Stimulated activated naive CD4-positive, alpha-beta T cell (primary cell): ENCODE data around the gene RNPEPL1.

Source experiments
- DNase-seq, 6 experiments: peaks; one replicate each; lab custom pipeline; 2025; lab: John Stamatoyannopoulos, UW

RNPEPL1 gene

GRCh38 chr2:240591784-240592183, 23.5 kb downstream of the RNPEPL1 start:
- no peak for DNase-seq

DNA sequence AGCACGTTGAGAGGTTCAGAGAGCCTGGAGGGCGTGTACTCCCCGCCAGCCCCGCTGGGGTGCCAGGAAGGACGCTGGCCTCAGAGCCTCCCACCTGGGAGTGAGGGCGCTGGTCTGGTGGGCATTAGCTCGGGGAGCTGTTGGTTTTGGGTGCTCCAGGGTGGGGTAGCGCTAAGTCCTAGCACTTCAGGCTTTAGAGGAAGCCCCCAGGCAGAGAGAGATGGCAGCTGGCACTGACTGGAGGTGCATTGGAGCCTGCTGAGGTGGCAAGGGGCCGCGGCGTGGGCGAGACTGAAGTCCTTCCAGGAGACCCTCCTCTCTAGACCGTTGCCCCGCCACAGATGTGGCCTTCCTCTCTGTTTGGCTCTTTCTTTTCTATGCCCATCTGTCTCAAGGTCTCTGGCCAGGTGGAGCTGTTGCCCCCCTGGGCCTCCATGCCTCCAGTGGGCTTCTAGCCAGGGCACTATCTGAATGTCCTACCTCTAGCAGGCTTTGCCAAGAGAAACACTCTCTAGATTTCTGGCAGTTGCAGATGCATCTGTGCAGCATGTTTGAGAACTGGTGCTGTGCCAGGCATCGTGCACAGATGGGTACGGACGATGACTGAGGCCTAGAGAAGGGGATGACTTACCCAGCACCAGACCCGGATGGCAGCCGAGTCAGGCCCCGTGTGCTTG, 24.9 kb downstream of the RNPEPL1 start:
- DNase-seq: no peak

DNA sequence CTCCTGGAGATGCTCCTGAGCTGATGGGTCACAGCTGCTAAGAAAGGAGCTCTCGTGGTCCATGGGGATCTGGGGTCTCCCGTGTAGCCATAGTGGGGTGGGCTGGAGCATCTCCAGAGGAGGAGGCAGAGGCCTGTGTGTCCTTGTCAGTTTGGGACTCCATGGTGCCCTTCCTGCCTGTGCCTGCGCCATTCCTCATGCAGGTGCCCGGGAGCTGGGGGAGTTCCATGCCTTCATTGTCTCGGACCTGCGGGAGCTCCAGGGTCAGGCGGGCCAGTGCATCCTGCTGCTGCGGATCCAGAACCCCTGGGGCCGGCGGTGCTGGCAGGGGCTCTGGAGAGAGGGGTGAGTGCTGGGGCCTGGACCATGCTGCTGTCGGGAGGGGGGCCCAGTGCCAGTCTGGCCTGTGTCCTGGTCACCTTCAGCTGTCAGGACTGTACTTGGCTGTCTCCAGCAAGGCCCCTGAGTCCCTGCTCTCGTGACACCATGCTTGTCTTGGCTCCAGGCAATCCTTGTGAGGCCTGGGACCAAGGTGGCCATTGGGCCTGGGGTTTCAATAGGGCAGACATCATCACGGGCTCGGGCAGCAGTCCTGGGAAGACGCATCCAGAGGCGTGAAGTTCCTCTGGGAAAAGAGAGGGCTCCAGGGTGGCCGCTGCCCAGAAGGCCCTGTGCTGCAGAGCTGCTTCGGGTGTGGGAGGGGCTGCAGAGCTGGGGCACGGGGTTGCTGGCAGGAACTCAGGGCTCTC, 25.6 kb downstream of the RNPEPL1 start:
- DNase-seq: no peak

DNA sequence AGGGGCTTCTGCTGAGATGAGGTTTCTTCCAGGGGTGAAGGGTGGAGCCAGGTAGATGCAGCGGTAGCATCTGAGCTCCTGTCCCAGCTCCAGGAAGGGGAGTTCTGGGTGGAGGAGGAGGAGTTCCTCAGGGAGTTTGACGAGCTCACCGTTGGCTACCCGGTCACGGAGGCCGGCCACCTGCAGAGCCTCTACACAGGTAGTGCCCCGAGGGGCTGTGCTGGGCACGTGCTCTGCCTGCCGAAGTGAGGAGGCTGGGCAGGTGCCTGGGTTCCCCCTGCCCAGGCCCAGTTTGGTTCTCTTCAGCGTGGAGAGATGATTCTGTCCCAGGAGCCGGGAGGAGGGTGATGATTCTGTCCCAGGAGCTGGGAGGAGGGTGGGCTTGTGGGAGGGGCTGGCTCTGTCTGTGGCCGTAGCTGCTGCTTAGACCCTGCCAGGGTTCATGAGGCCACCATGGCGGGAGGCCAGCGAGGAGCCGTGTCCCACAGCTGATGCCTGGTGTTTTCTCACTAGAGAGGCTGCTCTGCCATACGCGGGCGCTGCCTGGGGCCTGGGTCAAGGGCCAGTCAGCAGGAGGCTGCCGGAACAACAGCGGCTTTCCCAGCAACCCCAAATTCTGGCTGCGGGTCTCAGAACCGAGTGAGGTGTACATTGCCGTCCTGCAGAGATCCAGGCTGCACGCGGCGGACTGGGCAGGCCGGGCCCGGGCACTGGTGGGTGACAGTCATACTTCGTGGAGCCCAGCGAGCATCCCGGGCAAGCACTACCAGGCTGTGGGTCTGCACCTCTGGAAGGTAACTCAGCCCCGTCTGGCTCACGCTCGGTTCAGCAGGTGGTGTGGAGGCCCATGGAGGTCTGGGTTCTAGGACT, 26.5 kb downstream of the RNPEPL1 start:
- DNase-seq: no peak

- peak in 3 of 6 experiments; percentile 6 to 54 (median 23) for DNase-seq
These were observed 27.2 kb downstream of the RNPEPL1 start for GRCh38 chr2:240595381-240596079.

- DNase-seq: no peak
These were observed 27.8 kb downstream of the RNPEPL1 start for GRCh38 chr2:240596080-240596460.

- DNase-seq: no peak
These were observed 28.2 kb downstream of the RNPEPL1 start for GRCh38 chr2:240596491-240596931.

GRCh38 chr2:240597054-240597418, 28.8 kb downstream of the RNPEPL1 start:
- no peak for DNase-seq

- DNase-seq: no peak
These were observed 29.3 kb downstream of the RNPEPL1 start for GRCh38 chr2:240597419-240598181.

- DNase-seq: no peak
These were observed 30.1 kb downstream of the RNPEPL1 start for GRCh38 chr2:240598311-240598911.

DNA sequence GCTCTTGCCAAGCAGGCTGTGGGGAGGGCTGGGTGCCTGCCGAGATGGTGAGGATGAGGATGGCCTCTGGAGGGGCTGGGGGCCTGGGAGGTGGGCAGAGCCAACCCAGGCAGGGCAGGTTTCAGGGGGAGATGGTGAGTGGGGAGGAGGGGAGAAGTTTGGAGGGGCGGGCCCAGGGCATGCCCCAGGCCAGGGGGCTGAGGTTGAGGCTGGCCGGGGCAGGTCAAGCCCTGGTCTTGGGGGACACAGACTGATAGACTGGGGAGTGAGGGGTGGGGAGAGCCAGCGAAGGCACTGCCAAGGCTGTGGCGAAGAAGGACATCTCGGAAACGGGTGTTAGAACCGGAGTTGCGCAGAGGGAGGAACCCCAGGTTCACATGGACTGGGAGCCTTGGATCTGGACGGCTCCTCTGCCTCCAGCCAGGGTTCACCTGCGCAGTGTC, 30.9 kb downstream of the RNPEPL1 start:
- no peak for DNase-seq

DNA sequence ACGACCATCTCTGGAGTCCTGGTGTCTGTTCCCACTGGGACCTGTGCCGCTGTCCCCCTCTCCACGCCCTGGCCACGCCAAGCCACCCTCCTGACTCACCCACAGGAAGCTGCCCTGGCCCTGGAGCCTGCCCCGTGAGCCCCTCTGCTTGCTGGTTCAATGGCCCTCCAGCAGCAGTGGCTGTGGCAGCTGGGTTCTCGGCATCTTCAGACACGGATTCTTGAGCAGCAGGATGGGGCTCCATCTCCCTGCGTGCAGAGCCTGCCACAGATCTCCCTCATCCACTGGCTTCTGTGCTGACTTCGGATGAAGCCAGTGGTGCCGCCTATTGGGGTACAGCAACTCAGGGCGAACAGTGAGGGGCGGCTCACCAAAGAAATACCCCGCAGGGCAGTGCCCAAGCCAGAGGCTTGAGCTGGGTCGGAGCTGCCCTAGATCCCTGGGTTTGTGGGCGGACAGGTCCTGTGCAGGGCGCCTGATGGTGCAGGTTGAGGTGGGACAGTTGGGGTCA, 32.2 kb downstream of the RNPEPL1 start:
- no peak for DNase-seq

DNA sequence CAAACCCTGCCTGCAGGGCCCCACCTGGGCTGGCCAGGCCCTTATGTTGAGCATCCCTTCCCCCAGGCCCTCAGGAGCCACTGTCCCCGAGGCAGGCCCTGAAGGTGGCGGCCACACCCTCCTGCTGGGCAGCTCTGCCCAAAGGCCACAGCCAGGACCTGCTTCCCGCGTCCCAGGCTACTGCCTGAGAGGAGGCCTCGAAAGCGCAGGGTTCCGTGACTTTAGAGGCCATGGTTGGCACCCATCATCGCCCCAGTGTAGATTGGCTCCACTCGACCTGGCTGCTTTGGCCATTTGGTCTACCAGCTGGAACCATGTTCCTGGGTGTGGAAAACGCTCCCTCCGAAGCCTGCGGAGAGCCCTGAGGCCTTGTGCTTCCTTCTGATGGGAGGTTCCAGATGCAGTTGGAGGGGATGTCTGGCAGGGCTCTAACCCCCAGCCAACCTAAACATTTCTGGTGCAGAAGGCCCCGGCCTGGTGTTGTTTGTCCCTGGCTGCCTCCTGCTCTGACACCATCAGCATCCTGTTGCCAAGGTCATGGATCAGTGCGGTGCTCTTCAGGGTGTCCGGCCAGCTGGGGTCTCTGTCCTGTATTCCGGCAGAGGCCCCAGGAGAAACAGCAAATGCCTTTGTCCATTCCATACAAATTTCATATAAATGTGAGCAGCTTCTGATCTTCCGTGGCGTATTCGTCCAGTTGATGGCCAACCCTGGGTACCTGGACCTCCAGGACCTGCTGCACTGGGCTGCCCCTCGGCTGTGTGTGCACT, 33.0 kb downstream of the RNPEPL1 start:
- DNase-seq: no peak

DNA sequence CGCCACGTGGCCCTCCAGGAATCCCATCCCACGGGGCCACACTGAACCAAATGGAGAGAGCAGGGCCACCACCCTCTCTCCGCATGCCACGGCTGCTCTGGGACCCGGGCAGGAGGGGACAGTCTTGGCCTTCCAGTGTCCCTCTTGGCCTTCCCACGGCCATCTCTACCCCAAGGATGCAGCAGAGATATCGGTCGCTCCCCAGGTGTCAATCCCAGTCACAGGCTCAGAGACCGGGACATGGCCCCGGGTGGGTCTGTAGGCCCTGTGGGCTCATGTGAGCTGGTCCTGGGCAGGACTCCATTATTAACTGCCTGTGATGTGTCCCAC, 33.5 kb downstream of the RNPEPL1 start:
- no peak for DNase-seq

DNA sequence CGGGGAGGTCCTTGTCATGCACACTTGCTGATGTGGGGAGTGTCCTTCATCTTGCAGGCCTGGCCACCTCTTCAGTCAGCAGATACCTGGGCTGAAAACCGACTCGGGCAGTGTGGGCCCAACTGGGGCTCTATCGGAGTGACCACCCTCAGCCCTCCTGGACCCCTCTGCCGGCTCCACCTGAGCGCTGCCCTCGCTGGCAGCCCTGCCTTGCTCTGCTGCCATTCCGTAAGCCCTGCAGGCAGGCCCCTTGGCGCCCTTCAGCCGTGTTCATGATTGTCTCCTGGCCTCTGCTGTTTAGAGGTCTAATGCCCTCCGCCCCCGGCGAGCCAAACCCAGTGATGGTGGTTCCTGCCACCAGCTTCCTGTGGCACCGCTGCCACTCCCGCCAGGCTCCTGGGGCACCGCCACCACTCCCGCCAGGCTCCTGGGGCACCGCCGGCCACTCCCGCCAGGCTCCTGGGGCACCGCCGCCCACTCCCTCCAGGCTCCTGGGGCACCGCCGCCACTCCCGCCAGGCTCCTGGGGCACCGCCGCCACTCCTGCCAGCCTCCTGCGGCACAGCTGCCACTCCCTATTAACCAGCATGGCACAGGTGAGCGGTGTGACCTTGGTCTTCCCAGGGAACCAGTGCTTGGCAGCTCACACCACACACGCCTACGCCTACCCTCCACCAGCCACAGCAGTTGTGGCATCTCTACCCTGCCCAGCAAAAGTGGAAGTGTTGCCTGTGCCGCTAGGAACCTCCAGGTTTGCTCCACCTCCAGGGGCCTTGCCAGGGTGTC, 34.2 kb downstream of the RNPEPL1 start:
- DNase-seq: no peak

GRCh38 chr2:240603081-240603835, 35.0 kb downstream of the RNPEPL1 start:
- DNase-seq: no peak

- DNase-seq: no peak
These were observed 35.6 kb downstream of the RNPEPL1 start for GRCh38 chr2:240603846-240604245.

GRCh38 chr2:240604291-240604938, 36.1 kb downstream of the RNPEPL1 start:
- no peak for DNase-seq
